ENCODE measurements around the gene CCDC74A. TPM values are rescaled to one million over a fixed set of nuclear protein-coding genes. Genes with fewer than 3 reads are reported as not detected.
"Not testable (repeated sequence)": the region's sequence is repeated elsewhere in the genome, so short reads cannot be mapped to it uniquely, and the experiment has no call there.

Gene CCDC74A
- total and polyA plus RNA-seq, 4 donors = 8.1 to 15.1 (median 11.4) TPM

DNA sequence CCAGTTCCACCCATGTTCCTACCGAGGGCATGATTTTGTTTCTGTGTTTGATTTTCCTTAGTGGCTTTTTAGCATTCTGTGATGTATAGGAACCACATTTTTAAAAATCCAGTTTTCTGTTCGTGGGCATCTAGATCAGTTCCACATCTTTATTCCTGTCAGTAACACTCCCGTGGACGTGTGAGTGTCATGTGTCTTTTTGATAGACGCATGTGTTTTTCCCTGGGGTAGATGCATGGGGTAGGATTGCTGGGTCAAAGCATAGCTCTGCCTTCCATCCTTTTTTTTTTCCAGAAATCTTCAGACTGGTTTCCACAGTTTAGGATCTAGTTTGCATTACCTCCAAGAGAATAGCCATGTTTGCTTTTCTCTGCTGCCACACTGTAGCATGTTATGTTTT, 38.7 kb downstream of the CCDC74A start:
- H3K36me3 ChIP-seq (ENCODE audit: control insufficient read depth in 4 of 4, insufficient read depth in 4 of 4, low read length in 4 of 4) = no peaks in the 10 kb centered on the region
- no peak overlapping the region for H3K4me3 ChIP-seq
- no peaks in the 10 kb centered on the region for H3K4me1 ChIP-seq (ENCODE audit: control insufficient read depth in 5 of 5, insufficient read depth in 5 of 5, low read length in 5 of 5)
- H3K27ac ChIP-seq (ENCODE audit: low read depth in 1 of 2, low read length in 1 of 2) = no peak overlapping the region
- no peaks in the 10 kb centered on the region for H3K27me3 ChIP-seq (ENCODE audit: control insufficient read depth in 3 of 3, insufficient read depth in 3 of 3, low read length in 2 of 3)
- DNase-seq = no peak
- WGBS, 2 donors = 89 to 90% methylated on average over 5 of the region's 5 CpGs
- no peak overlapping the region for H3K9ac ChIP-seq (ENCODE audit: insufficient read depth in 1 of 2, low read length in 2 of 2)
- peaks cover 0 to 2% (median 0%) of the 10 kb centered on the region in 4 donors for H3K9me3 ChIP-seq (ENCODE audit: control insufficient read depth in 4 of 4, insufficient read depth in 3 of 4, low read length in 3 of 4)
- no peak for TF ChIP-seq CTCF (IDR thresholded peaks at IDR 0.05; ENCODE audit: control extremely low read depth, extremely low read depth)
- no peak for ATAC-seq (ENCODE audit: insufficient read depth, low FRiP score)

- ATAC-seq (ENCODE audit: insufficient read depth, low FRiP score) (no peak), DNase-seq (no peak)
- H3K36me3 ChIP-seq (ENCODE audit: control insufficient read depth in 4 of 4, insufficient read depth in 4 of 4, low read length in 4 of 4) = no peaks in the 10 kb centered on the region
- H3K27me3 ChIP-seq (ENCODE audit: control insufficient read depth in 3 of 3, insufficient read depth in 3 of 3, low read length in 2 of 3) = no peaks in the 10 kb centered on the region
- no peak overlapping the region for H3K4me3 ChIP-seq
- no peak for TF ChIP-seq CTCF (IDR thresholded peaks at IDR 0.05; ENCODE audit: control extremely low read depth, extremely low read depth)
- no peak overlapping the region for H3K27ac ChIP-seq (ENCODE audit: low read depth in 1 of 2, low read length in 1 of 2)
- no peaks in the 10 kb centered on the region for H3K4me1 ChIP-seq (ENCODE audit: control insufficient read depth in 5 of 5, insufficient read depth in 5 of 5, low read length in 5 of 5)
- no peak overlapping the region for H3K9ac ChIP-seq (ENCODE audit: insufficient read depth in 1 of 2, low read length in 2 of 2)
- peaks cover 0 to 2% (median 0%) of the 10 kb centered on the region in 4 donors for H3K9me3 ChIP-seq (ENCODE audit: control insufficient read depth in 4 of 4, insufficient read depth in 3 of 4, low read length in 3 of 4)
Measured at GRCh38 chr2:131567891-131568290, 40.2 kb downstream of the CCDC74A start.

- WGBS, 2 donors = 58 to 76% methylated on average over 1 of the region's 1 CpG
- not testable (repeated sequence) for H3K27ac ChIP-seq (ENCODE audit: low read depth in 1 of 2, low read length in 1 of 2)
Measured at GRCh38 chr2:131568401-131568800, 40.7 kb downstream of the CCDC74A start.

GRCh38 chr2:131572175-131572574, 44.5 kb downstream of the CCDC74A start:
- H3K27me3 ChIP-seq (ENCODE audit: control insufficient read depth in 3 of 3, insufficient read depth in 3 of 3, low read length in 2 of 3) = no peaks in the 10 kb centered on the region
- H3K27ac ChIP-seq (ENCODE audit: low read depth in 1 of 2, low read length in 1 of 2) = no peak overlapping the region
- no peak for ATAC-seq (ENCODE audit: insufficient read depth, low FRiP score)

More at GRCh38 chr2:131568401-131568800, 40.7 kb downstream of the CCDC74A start:
- not testable (repeated sequence) for H3K4me1 ChIP-seq (ENCODE audit: control insufficient read depth in 5 of 5, insufficient read depth in 5 of 5, low read length in 5 of 5); H3K9me3 ChIP-seq (ENCODE audit: control insufficient read depth in 4 of 4, insufficient read depth in 3 of 4, low read length in 3 of 4); H3K36me3 ChIP-seq (ENCODE audit: control insufficient read depth in 4 of 4, insufficient read depth in 4 of 4, low read length in 4 of 4); ATAC-seq (ENCODE audit: insufficient read depth, low FRiP score); H3K27me3 ChIP-seq (ENCODE audit: control insufficient read depth in 3 of 3, insufficient read depth in 3 of 3, low read length in 2 of 3); H3K9ac ChIP-seq (ENCODE audit: insufficient read depth in 1 of 2, low read length in 2 of 2); H3K4me3 ChIP-seq; DNase-seq

More at GRCh38 chr2:131572175-131572574, 44.5 kb downstream of the CCDC74A start:
- H3K9me3 ChIP-seq (ENCODE audit: control insufficient read depth in 4 of 4, insufficient read depth in 3 of 4, low read length in 3 of 4) = no peaks in the 10 kb centered on the region
- no peaks in the 10 kb centered on the region for H3K36me3 ChIP-seq (ENCODE audit: control insufficient read depth in 4 of 4, insufficient read depth in 4 of 4, low read length in 4 of 4)
- WGBS, 2 donors = 90 to 92% methylated on average over 1 of the region's 1 CpG
- TF ChIP-seq CTCF (IDR thresholded peaks at IDR 0.05; ENCODE audit: control extremely low read depth, extremely low read depth) = no peak
- no peak overlapping the region for H3K4me3 ChIP-seq
- DNase-seq = no peak
- H3K4me1 ChIP-seq (ENCODE audit: control insufficient read depth in 5 of 5, insufficient read depth in 5 of 5, low read length in 5 of 5) = no peaks in the 10 kb centered on the region
- H3K9ac ChIP-seq (ENCODE audit: insufficient read depth in 1 of 2, low read length in 2 of 2) = no peak overlapping the region

Measured in lung (tissue), 12 donors.